HEK293 (cell line): Measurements from ENCODE around the gene VWCE.

ENCODE experiments used
- CTCF ChIA-PET: fragments of 350-600 bp; formaldehyde crosslinking; extraction: SDS; loops from one replicate; lab custom pipeline; 2021; ENCODE audit warnings: antibody characterized with exemption; lab: Yijun Ruan, JAX
- POLR2A ChIA-PET: fragments of 300-600 bp; formaldehyde crosslinking; extraction: SDS; loops from one replicate; lab custom pipeline; 2020; ENCODE audit warnings: antibody characterized with exemption, inconsistent platforms; lab: Yijun Ruan, JAX
- H3K27ac ChIP-seq: fragments of 200-500 bp; sonication (Bioruptor generic); 2 replicates; pipeline ENCODE4 v1.5.1; 2014; ENCODE audit warnings: low read depth, low read length, control low read depth, inconsistent platforms; ENCODE audit errors: extremely low read depth
- H3K36me3 ChIP-seq, 2 experiments: fragments of 200-500 bp in 1 of 2; sonication (Bioruptor generic) in 1 of 2; 1 replicate in 1 of 2; 2 replicates in 1 of 2; pipeline ENCODE4 v1.5.1; 2014 to 2017; ENCODE audit warnings: inconsistent platforms in 2 of 2, low read length in 2 of 2; ENCODE audit not compliant: control insufficient read depth in 2 of 2, insufficient read depth in 1 of 2
- H3K4me1 ChIP-seq: fragments of 200-500 bp; sonication (Bioruptor generic); 2 replicates; pipeline ENCODE4 v1.5.1; 2014; ENCODE audit warnings: mild to moderate bottlenecking, low read length, inconsistent platforms; ENCODE audit not compliant: control insufficient read depth, insufficient read depth
- H3K4me3 ChIP-seq: 2 replicates; pipeline ENCODE4 v1.5.1; 2011; ENCODE audit warnings: low read depth, mild to moderate bottlenecking, control low read depth, low read length, moderate library complexity
- H3K9me3 ChIP-seq: fragments of 200-500 bp; sonication (Bioruptor generic); 2 replicates; pipeline ENCODE4 v1.5.1; 2014; ENCODE audit warnings: low read depth, low read length, inconsistent platforms; ENCODE audit not compliant: control insufficient read depth, insufficient read depth
- MYNN ChIP-seq: fragments of 450-650 bp; formaldehyde crosslinking; IDR thresholded peaks from 2 replicates; pipeline ENCODE4 v1.5.1; 2016; ENCODE audit warnings: missing biosample characterization, missing genetic modification characterization, borderline replicate concordance
- SP3 ChIP-seq: fragments of 450-650 bp; formaldehyde crosslinking; IDR thresholded peaks from 2 replicates; pipeline ENCODE4 v1.5.1; 2016; ENCODE audit warnings: missing biosample characterization, missing genetic modification characterization
- YY2 ChIP-seq: fragments of 450-650 bp; formaldehyde crosslinking; IDR thresholded peaks from 2 replicates; pipeline ENCODE4 v1.5.1; 2016; ENCODE audit warnings: missing biosample characterization, missing genetic modification characterization
- ZBTB44 ChIP-seq: fragments of 450-650 bp; IDR thresholded peaks from 2 replicates; pipeline ENCODE4 v1.5.1; 2018; ENCODE audit warnings: missing biosample characterization, mild to moderate bottlenecking, missing genetic modification characterization
- ZFP3 ChIP-seq: fragments of 450-650 bp; formaldehyde crosslinking; IDR thresholded peaks from 2 replicates; pipeline ENCODE4 v1.5.1; 2016; ENCODE audit warnings: low read depth, missing biosample characterization, missing genetic modification characterization
- ZNF16 ChIP-seq: fragments of 450-650 bp; formaldehyde crosslinking; IDR thresholded peaks from 2 replicates; pipeline ENCODE4 v1.5.1; 2016; ENCODE audit warnings: low read depth, missing biosample characterization, missing genetic modification characterization
- ZNF184 ChIP-seq: fragments of 450-650 bp; IDR thresholded peaks from 2 replicates; pipeline ENCODE4 v1.5.1; 2018; ENCODE audit warnings: missing biosample characterization, mild to moderate bottlenecking, missing genetic modification characterization
- ZNF19 ChIP-seq: fragments of 450-650 bp; formaldehyde crosslinking; IDR thresholded peaks from 2 replicates; pipeline ENCODE4; 2016; ENCODE audit warnings: missing biosample characterization, missing genetic modification characterization, low read depth
- ZNF24 ChIP-seq: fragments of 450-650 bp; formaldehyde crosslinking; IDR thresholded peaks from 2 replicates; pipeline ENCODE4 v1.5.1; 2016; ENCODE audit warnings: missing biosample characterization, missing genetic modification characterization
- ZNF26 ChIP-seq: fragments of 450-650 bp; formaldehyde crosslinking; IDR thresholded peaks from 2 replicates; pipeline ENCODE4 v1.5.1; 2016; ENCODE audit warnings: missing biosample characterization, missing genetic modification characterization
- ZNF324 ChIP-seq: fragments of 450-650 bp; formaldehyde crosslinking; IDR thresholded peaks from 2 replicates; pipeline ENCODE4 v1.5.1; 2016; ENCODE audit warnings: missing biosample characterization, missing genetic modification characterization
- ZNF341 ChIP-seq: fragments of 450-650 bp; formaldehyde crosslinking; IDR thresholded peaks from 2 replicates; pipeline ENCODE4; 2016; ENCODE audit warnings: low read depth, missing biosample characterization, missing genetic modification characterization
- ZNF624 ChIP-seq: fragments of 450-650 bp; formaldehyde crosslinking; IDR thresholded peaks from 2 replicates; pipeline ENCODE4 v1.5.1; 2017; ENCODE audit warnings: missing biosample characterization, missing genetic modification characterization
- ZNF626 ChIP-seq: fragments of 450-650 bp; sonication (Bioruptor Pico); formaldehyde crosslinking; IDR thresholded peaks from 2 replicates; pipeline ENCODE4 v1.5.1; 2018; ENCODE audit warnings: missing biosample characterization, missing genetic modification characterization, inconsistent platforms
- ZNF629 ChIP-seq: fragments of 450-650 bp; formaldehyde crosslinking; IDR thresholded peaks from 2 replicates; pipeline ENCODE4 v1.5.1; 2017; ENCODE audit warnings: missing biosample characterization, missing genetic modification characterization
- ZNF658 ChIP-seq: fragments of 450-650 bp; formaldehyde crosslinking; IDR thresholded peaks from 2 replicates; pipeline ENCODE4; 2016; ENCODE audit warnings: missing biosample characterization, missing genetic modification characterization
- ZNF704 ChIP-seq: fragments of 450-650 bp; formaldehyde crosslinking; IDR thresholded peaks from 2 replicates; pipeline ENCODE4 v1.5.1; 2016; ENCODE audit warnings: missing biosample characterization, missing genetic modification characterization
- ZNF707 ChIP-seq: fragments of 450-650 bp; formaldehyde crosslinking; IDR thresholded peaks from 2 replicates; pipeline ENCODE4 v1.5.1; 2016; ENCODE audit warnings: missing biosample characterization, missing genetic modification characterization

VWCE gene

GRCh38 chr11:61290905-61291690 lies 4.0 kb downstream of the VWCE start:
- POLR2A ChIA-PET = no interaction called here
- peaks cover 0 to 5% of the 10 kb centered on the region in 2 experiments; a peak in 1 of 3 replicates for H3K36me3 ChIP-seq
- H3K4me1 ChIP-seq = no peaks in the 10 kb centered on the region
- no peaks in the 10 kb centered on the region for H3K9me3 ChIP-seq
- TF ChIP-seq ZNF624 (tag by site-specific recombination) (no peak), ZNF26 (tag by site-specific recombination) (no peak), ZNF24 (tag by site-specific recombination) (no peak), ZNF184 (tag by site-specific recombination) (no peak)
- H3K27ac ChIP-seq = no peak overlapping the region
- CTCF ChIA-PET = interaction anchor here (1.1 kb wide), 1 partner anchor 37 kb away, joined by 3 read pairs; no protein-coding TSS in a partner anchor
- no peak overlapping the region for H3K4me3 ChIP-seq

GRCh38 chr11:61287338-61287977 lies 7.7 kb downstream of the VWCE start:
- Histone ChIP-seq H3K36me3 (peaks cover 0 to 25% of the 10 kb centered on the region in 2 experiments; a peak in 1 of 3 replicates), H3K27ac (no peak overlapping the region), H3K4me1 (no peaks in the 10 kb centered on the region), H3K4me3 (no peak overlapping the region), H3K9me3 (no peaks in the 10 kb centered on the region)
- CTCF ChIA-PET = no interaction called here
- no peak for TF ChIP-seq ZNF16 (tag by site-specific recombination)
- TF ChIP-seq ZNF341 (tag by site-specific recombination) = no peak
- no peak for TF ChIP-seq ZNF707 (tag by site-specific recombination)
- TF ChIP-seq ZNF626 = no peak
- no peak for TF ChIP-seq ZNF629 (tag by site-specific recombination)
- no peak for TF ChIP-seq MYNN (tag by site-specific recombination)
- TF ChIP-seq ZBTB44 (tag by site-specific recombination) = no peak
- no peak for TF ChIP-seq ZNF658 (tag by site-specific recombination)
- TF ChIP-seq ZNF704 (tag by site-specific recombination) = no peak
- TF ChIP-seq SP3 = no peak
- no peak for TF ChIP-seq ZNF324 (tag by site-specific recombination)
- no peak for TF ChIP-seq YY2
- POLR2A ChIA-PET = no interaction called here

GRCh38 chr11:61283613-61284012 lies 11.5 kb downstream of the VWCE start:
- CTCF ChIA-PET = interaction anchor here (0.8 kb wide), 1 partner anchor 1026 kb away, joined by 3 read pairs; no protein-coding TSS in a partner anchor
- Histone ChIP-seq H3K36me3 (peaks cover 0 to 43% of the 10 kb centered on the region in 2 experiments; a peak in 1 of 3 replicates), H3K9me3 (no peaks in the 10 kb centered on the region), H3K4me1 (no peaks in the 10 kb centered on the region), H3K27ac (no peak overlapping the region), H3K4me3 (no peak overlapping the region)
- POLR2A ChIA-PET = interaction anchor here (0.5 kb wide), 1 partner anchor 9 kb away, joined by 3 read pairs; no protein-coding TSS in a partner anchor
- TF ChIP-seq ZNF19 (tag by site-specific recombination) = no peak
- peak; percentile 82 for TF ChIP-seq ZFP3
